HG03521 (cell line): ENCODE measurements around the gene A1BG.

ENCODE experiments used
- ATAC-seq: cut with Tn5 transposase; IDR thresholded peaks from one replicate; pipeline ENCODE4 v1.9.1; 2021; ENCODE audit warnings: mild to moderate bottlenecking, moderate library complexity; ENCODE audit not compliant: unreplicated experiment

A1BG gene

GRCh38 chr19:58304255-58304654 lies 49.0 kb downstream of the A1BG start:
- ATAC-seq = no peak

- no peak for ATAC-seq
Measured at GRCh38 chr19:58300620-58301019, 52.7 kb downstream of the A1BG start.

GRCh38 chr19:58296104-58296503 lies 57.2 kb downstream of the A1BG start:
- ATAC-seq = no peak
